Erythroblast (primary cell): ENCODE measurements around the gene PRKCZ.

ENCODE experiments used
- GATA1 ChIP-seq: IDR thresholded peaks from 2 replicates; pipeline ENCODE4 v1.6.1; 2011; ENCODE audit warnings: low read depth, mild to moderate bottlenecking, control low read depth, low read length, moderate library complexity
- POLR2A ChIP-seq: IDR thresholded peaks from 2 replicates; pipeline ENCODE4 v1.6.1; 2011; ENCODE audit warnings: mild to moderate bottlenecking, low read length

DNA sequence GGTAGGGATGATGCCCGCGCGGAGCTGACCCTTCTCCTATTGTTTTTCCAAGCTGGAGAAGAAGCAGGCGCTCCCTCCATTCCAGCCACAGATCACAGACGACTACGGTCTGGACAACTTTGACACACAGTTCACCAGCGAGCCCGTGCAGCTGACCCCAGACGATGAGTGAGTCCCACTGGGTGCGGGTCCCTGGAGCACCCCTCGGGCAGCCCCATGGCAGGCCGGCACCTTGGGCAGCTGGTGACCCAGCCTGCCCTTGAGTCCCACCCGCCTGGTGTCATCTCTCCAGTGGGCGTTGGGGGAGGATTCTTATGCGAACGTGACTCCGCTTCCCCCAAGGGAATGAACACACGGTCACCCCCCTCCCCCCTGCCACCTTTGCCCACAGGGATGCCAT is 134.3 kb downstream of the PRKCZ start:
- TF ChIP-seq POLR2A (no peak), GATA1 (no peak)
